Adrenal gland (tissue), 12 donors: ENCODE data around the gene TECTB. TPM values are rescaled to one million over a fixed set of nuclear protein-coding genes. Genes with fewer than 3 reads are reported as not detected.

Source experiments
- DNase-seq, 7 donors: peaks; one replicate each; pipeline ENCODE4 v3.0.0-alpha.2; 2019 to 2020
- H3K27ac ChIP-seq, 5 donors: fragments of 200-600 bp; sonication (generic) in 4 of 5; 1 replicate in 3 of 5; 2 replicates in 2 of 5; pipeline versions ENCODE4 v1.5.1 to v1.8.0; 2016 to 2020; ENCODE audit warnings: mild to moderate bottlenecking in 1 of 5
- H3K27me3 ChIP-seq: fragments of 200-600 bp; 2 replicates; pipeline ENCODE4 v1.8.0; 2021
- H3K36me3 ChIP-seq, 2 donors: fragments of 200-600 bp; replicated peaks in 1 of 2; 1 replicate in 1 of 2; 2 replicates in 1 of 2; pipeline versions ENCODE4 v1.5.1 to v1.8.0; 2018 to 2022
- H3K4me1 ChIP-seq, 2 donors: fragments of 200-600 bp; replicated peaks in 1 of 2; 1 replicate in 1 of 2; 2 replicates in 1 of 2; pipeline versions ENCODE4 v1.5.1 to v1.8.0; 2018 to 2021
- H3K4me3 ChIP-seq, 4 donors: fragments of 200-600 bp; sonication (generic) in 3 of 4; one replicate each; pipeline ENCODE4 v1.5.1; 2016 to 2018
- H3K9me3 ChIP-seq, 3 donors: fragments of 200-600 bp; sonication (generic) in 1 of 3; replicated peaks in 1 of 3; 1 replicate in 2 of 3; 2 replicates in 1 of 3; pipeline versions ENCODE4 v1.5.1 to v1.8.0; 2016 to 2021
- POLR2A ChIP-seq, 2 donors: fragments of 450-650 bp; IDR thresholded peaks; one replicate each; pipeline ENCODE4 v1.6.1; 2017; ENCODE audit warnings: antibody characterized with exemption in 2 of 2, mild to moderate bottlenecking in 2 of 2, moderate library complexity in 1 of 2
- WGBS, 4 donors: extraction: QIAGEN DNeasy Blood & Tissue Kit in 2 of 4; methylation state at CpG; one replicate each; pipeline versions ENCODE4 v1.1.5 to v1.1.7; 2013 to 2017; 5-methylcytosine and 5-hydroxymethylcytosine counted together
- intact Hi-C, 2 donors: fragments of 100-400 bp; cut with DNase I; formaldehyde crosslinking; loops; one replicate each; pipeline versions ENCODE4 v1.14.1 to v1.15.0; 2022 to 2023
- polyA plus RNA-seq, 3 donors: library from polyadenylated mRNA; stranded (reverse); fragments of 200-250 nt in 2 of 3; fragments of 350-450 nt in 1 of 3; fragmentation: Illumina TruSeq in 1 of 3; extraction: RNeasy Lipid Tissue Mini Kit (QIAGEN cat#74804) in 1 of 3; gene quantifications; one replicate each; pipeline ENCODE4 v1.2.3, GENCODE V29; 2013 to 2014
- total RNA-seq, 9 donors: library from RNA; depleted of rRNA in 4 of 9; stranded (reverse); fragments of >200 nt in 4 of 9; fragments of 120-200 nt in 1 of 9; fragmentation: NEBNext Ultra II Directional in 1 of 9; extraction: Animal tissue kit (Norgen Biotek cat#: 25700) in 1 of 9; gene quantifications; one replicate each; pipeline versions ENCODE4 v1.1.0 to v1.2.4, GENCODE V29; 2013 to 2023
- TF ChIP-seq, protein P1 (sequence below), 6 experiments: fragments of 450-650 bp in 4 of 6; fragments of 200-600 bp in 2 of 6; sonication (generic) in 1 of 6; IDR thresholded peaks; 1 replicate in 5 of 6; 2 replicates in 1 of 6; pipeline versions ENCODE4 v1.5.1 to v1.8.0; 2016 to 2021; ENCODE audit warnings: antibody characterized with exemption in 6 of 6, mild to moderate bottlenecking in 2 of 6, moderate library complexity in 1 of 6
- donor health status: healthy with polysubstance abuse.
- donor health status: Bipolar disorder and iron deficiency.
- donor health status: DM: yes; HTN: yes; CAD: no.
- donor health status: DM: no; HTN: no; CAD: no.
- donor health status: DM: no; HTN: no; CAD: no.
- donor health status: DM: yes; HTN: yes; CAD: no.

TECTB gene
- total and polyA plus RNA-seq, 12 donors = not detected

DNA sequence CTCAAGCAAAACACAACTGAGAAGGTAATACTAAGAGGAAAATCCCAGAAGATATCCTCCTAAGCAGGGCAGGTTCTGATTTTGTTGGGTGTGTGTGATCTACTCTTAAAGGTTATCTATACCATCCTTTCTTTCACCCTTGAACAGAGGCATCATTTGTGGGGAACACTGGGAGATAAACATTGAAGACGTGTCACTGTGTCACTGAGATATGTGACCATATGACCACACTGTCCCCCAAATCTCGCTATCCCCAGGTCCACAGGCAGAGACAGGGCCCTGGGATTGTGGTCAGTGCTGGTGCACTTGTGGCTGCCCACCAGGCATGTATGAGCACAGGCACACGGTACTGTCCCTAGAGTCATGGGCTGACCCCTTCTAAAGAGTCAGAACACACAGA lies 30.0 kb downstream of the TECTB start:
- intact Hi-C loops = loop anchor here (5.0 to 10.0 kb wide), 3 partner anchors 119 to 148 kb away; no protein-coding TSS in a partner anchor
- H3K27ac ChIP-seq = no peak overlapping the region
- WGBS, 4 donors = 74 to 83% (median 78%) methylated on average over 3 of the region's 3 CpGs

DNA sequence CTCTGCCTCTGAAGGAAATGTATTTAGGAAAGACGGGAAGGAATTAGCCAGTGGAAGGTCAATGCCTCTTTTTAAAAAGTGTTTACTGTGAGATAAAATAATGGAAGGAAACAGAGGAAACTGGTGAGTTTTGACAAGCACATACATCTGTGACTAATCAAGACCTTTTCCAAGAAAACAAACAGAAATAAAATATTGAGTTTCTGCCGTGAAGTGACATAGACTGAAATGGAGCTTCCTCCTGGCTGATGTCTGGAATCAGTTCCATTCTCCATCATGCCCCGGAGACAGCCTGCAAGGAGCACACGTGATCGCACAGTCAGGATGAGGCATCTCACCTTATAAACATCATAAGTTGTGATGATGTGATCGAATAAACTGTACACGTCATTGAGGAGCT lies 30.7 kb downstream of the TECTB start:
- no peak overlapping the region for H3K27ac ChIP-seq
- 43 to 71% (median 56%) methylated on average over 7 of the region's 7 CpGs for WGBS, 4 donors
- no peaks in the 10 kb centered on the region for H3K4me1 ChIP-seq
- DNase-seq = no peak
- H3K27me3 ChIP-seq = peaks cover 8% of the 10 kb centered on the region
- no peaks in the 10 kb centered on the region for H3K36me3 ChIP-seq
- intact Hi-C loops = loop anchor here (5.0 to 10.0 kb wide), 3 partner anchors 118 to 149 kb away; no protein-coding TSS in a partner anchor
- TF ChIP-seq POLR2A (IDR thresholded peaks at IDR 0.05) = no peak
- TF ChIP-seq, protein P1, sequence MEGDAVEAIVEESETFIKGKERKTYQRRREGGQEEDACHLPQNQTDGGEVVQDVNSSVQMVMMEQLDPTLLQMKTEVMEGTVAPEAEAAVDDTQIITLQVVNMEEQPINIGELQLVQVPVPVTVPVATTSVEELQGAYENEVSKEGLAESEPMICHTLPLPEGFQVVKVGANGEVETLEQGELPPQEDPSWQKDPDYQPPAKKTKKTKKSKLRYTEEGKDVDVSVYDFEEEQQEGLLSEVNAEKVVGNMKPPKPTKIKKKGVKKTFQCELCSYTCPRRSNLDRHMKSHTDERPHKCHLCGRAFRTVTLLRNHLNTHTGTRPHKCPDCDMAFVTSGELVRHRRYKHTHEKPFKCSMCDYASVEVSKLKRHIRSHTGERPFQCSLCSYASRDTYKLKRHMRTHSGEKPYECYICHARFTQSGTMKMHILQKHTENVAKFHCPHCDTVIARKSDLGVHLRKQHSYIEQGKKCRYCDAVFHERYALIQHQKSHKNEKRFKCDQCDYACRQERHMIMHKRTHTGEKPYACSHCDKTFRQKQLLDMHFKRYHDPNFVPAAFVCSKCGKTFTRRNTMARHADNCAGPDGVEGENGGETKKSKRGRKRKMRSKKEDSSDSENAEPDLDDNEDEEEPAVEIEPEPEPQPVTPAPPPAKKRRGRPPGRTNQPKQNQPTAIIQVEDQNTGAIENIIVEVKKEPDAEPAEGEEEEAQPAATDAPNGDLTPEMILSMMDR (IDR thresholded peaks at IDR 0.05) = no peak
- no peaks in the 10 kb centered on the region for H3K9me3 ChIP-seq
- no peak overlapping the region for H3K4me3 ChIP-seq

More for the DNA sequence above, 30.0 kb downstream of the TECTB start:
- H3K27me3 ChIP-seq = peaks cover 8% of the 10 kb centered on the region
- DNase-seq = no peak
- H3K36me3 ChIP-seq = no peaks in the 10 kb centered on the region
- H3K9me3 ChIP-seq = no peaks in the 10 kb centered on the region
- H3K4me3 ChIP-seq = no peak overlapping the region
- TF ChIP-seq, protein P1 (IDR thresholded peaks at IDR 0.05) = no peak
- no peaks in the 10 kb centered on the region for H3K4me1 ChIP-seq

DNA sequence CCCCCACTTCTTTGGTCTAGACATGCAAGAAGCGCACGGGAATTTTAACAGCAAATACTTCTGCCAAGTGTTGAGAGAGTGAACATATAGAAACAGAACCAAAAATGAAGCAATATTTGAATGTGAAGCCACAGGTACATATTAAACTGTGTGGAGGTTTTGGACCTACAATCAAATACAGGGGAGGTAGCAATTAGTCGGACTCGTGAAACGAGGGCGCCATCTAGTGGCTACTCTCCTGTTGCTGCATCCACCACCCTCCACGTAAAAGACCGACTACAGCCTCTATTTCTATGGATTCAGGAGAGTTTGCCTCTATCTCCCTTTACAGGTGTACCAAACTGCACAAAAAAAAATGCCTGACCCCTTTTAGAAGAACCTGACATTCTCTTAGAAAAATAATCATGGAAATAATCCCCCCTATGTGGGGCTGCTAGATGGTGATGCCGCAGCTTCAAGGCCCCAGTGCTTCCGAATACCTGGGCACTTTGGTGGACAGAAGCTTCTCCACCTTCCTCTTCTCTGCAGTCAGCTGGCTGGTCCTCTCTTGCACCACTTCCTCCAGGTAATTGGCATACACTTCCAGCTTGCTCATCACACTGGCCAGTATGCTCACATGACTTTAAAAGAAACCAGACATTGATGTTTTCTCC lies 31.7 kb downstream of the TECTB start:
- WGBS, 4 donors = 24 to 29% (median 27%) methylated on average over 10 of the region's 10 CpGs
- DNase-seq = peak; percentile 65 to 93 (median 85)
- Histone ChIP-seq H3K4me1 (no peaks in the 10 kb centered on the region), H3K27ac (no peak overlapping the region), H3K4me3 (no peak overlapping the region), H3K9me3 (no peaks in the 10 kb centered on the region), H3K36me3 (no peaks in the 10 kb centered on the region), H3K27me3 (peaks cover 8% of the 10 kb centered on the region)
- no peak for TF ChIP-seq POLR2A (IDR thresholded peaks at IDR 0.05)
- TF ChIP-seq, protein P1 (IDR thresholded peaks at IDR 0.05) = peak; percentile 82 to 95 (median 86)
- intact Hi-C loops = loop anchor here (5.0 to 10.0 kb wide), 3 partner anchors 117 to 150 kb away; no protein-coding TSS in a partner anchor

DNA sequence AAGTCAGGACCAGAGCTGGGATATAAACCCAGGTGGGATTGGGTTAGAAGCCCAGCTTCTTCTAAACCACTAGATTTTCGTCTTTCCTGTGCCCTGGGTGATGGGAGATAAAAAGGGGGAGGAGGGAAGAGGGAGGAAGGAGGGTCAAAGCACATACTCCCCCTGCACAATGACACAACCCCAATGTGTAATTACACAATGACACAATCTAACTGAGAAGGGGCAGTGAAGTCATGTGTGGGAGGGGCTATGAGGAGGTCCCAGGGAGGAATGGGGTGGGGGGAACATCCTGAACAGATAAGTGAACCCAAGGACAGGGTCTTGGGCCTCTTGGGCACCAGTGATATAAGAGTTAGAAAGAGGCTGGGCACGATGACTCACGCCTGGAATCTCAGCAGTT lies 44.5 kb downstream of the TECTB start:
- Histone ChIP-seq H3K27ac (no peak overlapping the region), H3K9me3 (no peaks in the 10 kb centered on the region), H3K4me1 (no peaks in the 10 kb centered on the region), H3K4me3 (no peak overlapping the region), H3K27me3 (no peaks in the 10 kb centered on the region), H3K36me3 (no peaks in the 10 kb centered on the region)
- 82 to 88% (median 82%) methylated on average over 3 of the region's 3 CpGs for WGBS, 4 donors
- intact Hi-C loops = no loop called here
- TF ChIP-seq, protein P1 (IDR thresholded peaks at IDR 0.05) = no peak
- TF ChIP-seq POLR2A (IDR thresholded peaks at IDR 0.05) = no peak
- no peak for DNase-seq
